Mesenchymal stem cell (in vitro differentiated cells and primary cell): ENCODE results near the gene CD276.

Source experiments
- DNase-seq: peaks from one replicate; pipeline ENCODE4 v3.0.0-alpha.2; 2013
- H2AFZ ChIP-seq: one replicate; pipeline ENCODE4 v1.6.1; 2013; ENCODE audit warnings: low read depth, mild to moderate bottlenecking, control low read depth, inconsistent platforms, low read length, moderate library complexity
- H2AK5ac ChIP-seq: 2 replicates; pipeline ENCODE4 v1.6.1; 2013; ENCODE audit warnings: low read length, moderate library complexity, mild to moderate bottlenecking, inconsistent platforms; ENCODE audit not compliant: severe bottlenecking
- H2BK120ac ChIP-seq: one replicate; pipeline ENCODE4 v1.6.1; 2013; ENCODE audit warnings: low read depth, mild to moderate bottlenecking, inconsistent platforms, low read length, moderate library complexity
- H2BK12ac ChIP-seq, 2 experiments: one replicate each; pipeline ENCODE4 v1.6.1; 2013; ENCODE audit warnings: inconsistent platforms in 2 of 2, low read length in 2 of 2, mild to moderate bottlenecking in 2 of 2, moderate library complexity in 2 of 2, control low read depth in 1 of 2
- H2BK15ac ChIP-seq: one replicate; pipeline ENCODE4 v1.6.1; 2013; ENCODE audit warnings: mild to moderate bottlenecking, low read depth, inconsistent platforms; ENCODE audit not compliant: poor library complexity, severe bottlenecking
- H2BK5ac ChIP-seq: 2 replicates; pipeline ENCODE4 v1.6.1; 2013; ENCODE audit warnings: low read depth, mild to moderate bottlenecking, low read length, control low read depth, inconsistent platforms; ENCODE audit not compliant: poor library complexity, severe bottlenecking
- H3K14ac ChIP-seq, 2 experiments: one replicate each; pipeline ENCODE4 v1.6.1; 2013; ENCODE audit warnings: inconsistent platforms in 2 of 2, low read length in 2 of 2, control low read depth in 1 of 2, mild to moderate bottlenecking in 1 of 2, moderate library complexity in 1 of 2
- H3K18ac ChIP-seq, 2 experiments: one replicate each; pipeline ENCODE4 v1.6.1; 2013; ENCODE audit warnings: inconsistent platforms in 2 of 2, low read length in 2 of 2, control low read depth in 1 of 2, low read depth in 1 of 2, mild to moderate bottlenecking in 1 of 2
- H3K23ac ChIP-seq, 2 experiments: one replicate each; pipeline ENCODE4 v1.6.1; 2013; ENCODE audit warnings: inconsistent platforms in 2 of 2, low read length in 2 of 2, mild to moderate bottlenecking in 2 of 2, moderate library complexity in 2 of 2, control low read depth in 1 of 2
- H3K27ac ChIP-seq: 2 replicates; pipeline ENCODE4 v1.5.1; 2013; ENCODE audit warnings: mild to moderate bottlenecking, moderate library complexity, low read length, control low read depth, inconsistent platforms; ENCODE audit not compliant: poor library complexity, severe bottlenecking
- H3K27me3 ChIP-seq, 2 experiments: 2 replicates each; pipeline versions ENCODE4 v1.6.1 to v1.7.0; 2013; ENCODE audit warnings: low read length in 2 of 2, mild to moderate bottlenecking in 2 of 2, moderate library complexity in 2 of 2, control low read depth in 1 of 2, inconsistent platforms in 1 of 2; ENCODE audit not compliant: control insufficient read depth in 1 of 2, insufficient read depth in 1 of 2
- H3K36me3 ChIP-seq, 2 experiments: 2 replicates each; pipeline versions ENCODE4 v1.6.1 to v1.7.0; 2013; ENCODE audit warnings: low read length in 2 of 2, control low read depth in 1 of 2, inconsistent platforms in 1 of 2, low read depth in 1 of 2, mild to moderate bottlenecking in 1 of 2; ENCODE audit not compliant: insufficient read depth in 2 of 2, control insufficient read depth in 1 of 2
- H3K4ac ChIP-seq, 2 experiments: one replicate each; pipeline ENCODE4 v1.6.1; 2013; ENCODE audit warnings: inconsistent platforms in 2 of 2, low read length in 2 of 2, mild to moderate bottlenecking in 2 of 2, moderate library complexity in 2 of 2, control low read depth in 1 of 2, low read depth in 1 of 2
- H3K4me1 ChIP-seq: 2 replicates; pipeline ENCODE4 v1.6.1; 2013; ENCODE audit warnings: low read depth, low read length, control low read depth; ENCODE audit not compliant: control insufficient read depth, insufficient read depth
- H3K4me2 ChIP-seq: 2 replicates; pipeline ENCODE4 v1.6.1; 2013; ENCODE audit warnings: low read length, mild to moderate bottlenecking, inconsistent platforms; ENCODE audit not compliant: poor library complexity, severe bottlenecking
- H3K4me3 ChIP-seq, 2 experiments: 2 replicates each; pipeline versions ENCODE4 v1.5.1 to v1.7.0; 2013; ENCODE audit warnings: low read length in 2 of 2, mild to moderate bottlenecking in 2 of 2, control low read depth in 1 of 2, low read depth in 1 of 2; ENCODE audit not compliant: insufficient read depth in 1 of 2
- H3K79me1 ChIP-seq: replicated peaks from 2 replicates; pipeline ENCODE4 v1.6.1; 2013; ENCODE audit warnings: mild to moderate bottlenecking, control low read depth, low read length, inconsistent platforms; ENCODE audit not compliant: poor library complexity, severe bottlenecking
- H3K9ac ChIP-seq: 2 replicates; pipeline ENCODE4 v1.7.0; 2013; ENCODE audit warnings: mild to moderate bottlenecking, low read length, moderate library complexity
- H3K9me3 ChIP-seq: 2 replicates; pipeline ENCODE4 v1.7.0; 2013; ENCODE audit warnings: mild to moderate bottlenecking, low read length; ENCODE audit not compliant: control insufficient read depth
- H4K8ac ChIP-seq: one replicate; pipeline ENCODE4 v1.6.1; 2013; ENCODE audit warnings: inconsistent platforms, mild to moderate bottlenecking, low read length, moderate library complexity
- H4K91ac ChIP-seq: one replicate; pipeline ENCODE4 v1.6.1; 2013; ENCODE audit warnings: mild to moderate bottlenecking, low read length, inconsistent platforms
- WGBS: methylation state at CpG from one replicate; pipeline ENCODE4 v1.1.7; 2013; ENCODE audit warnings: mixed read lengths; 5-methylcytosine and 5-hydroxymethylcytosine counted together

Gene CD276

DNA sequence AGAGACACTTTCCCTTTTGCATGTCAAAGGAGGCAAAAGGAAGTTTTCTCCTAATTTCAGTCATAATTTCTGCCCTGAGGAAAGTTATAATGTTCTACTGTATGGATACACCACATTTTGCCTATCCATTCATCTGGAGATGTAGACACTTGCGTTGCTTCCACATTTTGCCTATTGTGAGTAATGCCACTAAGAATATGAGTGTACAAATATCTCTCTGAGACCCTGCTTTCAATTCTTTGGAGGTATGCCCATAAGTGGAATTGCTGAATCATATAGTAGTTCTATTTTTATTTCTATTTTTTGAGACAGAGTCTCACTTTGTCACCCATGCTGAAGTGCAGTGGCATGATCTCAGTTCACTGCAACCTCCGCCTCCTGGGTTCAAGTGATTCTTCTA is 3.6 kb upstream of the CD276 start:
- Histone ChIP-seq H2BK5ac (no peak overlapping the region), H3K18ac (no peak overlapping the region), H3K27me3 (peaks cover 8 to 9% of the 10 kb centered on the region in 2 experiments), H3K4me2 (no peak overlapping the region), H2AFZ (no peak overlapping the region), H3K27ac (no peak overlapping the region), H3K79me1 (peaks cover 4% of the 10 kb centered on the region), H2AK5ac (no peak overlapping the region), H3K9me3 (no peaks in the 10 kb centered on the region), H4K91ac (no peak overlapping the region), H4K8ac (no peak overlapping the region), H3K14ac (no peak overlapping the region), H3K4me1 (peaks cover 5% of the 10 kb centered on the region), H2BK15ac (no peak overlapping the region), H3K4ac (no peak overlapping the region), H3K4me3 (no peak overlapping the region), H2BK12ac (no peak overlapping the region), H3K9ac (no peak overlapping the region), H2BK120ac (no peak overlapping the region), H3K23ac (no peak overlapping the region), H3K36me3 (no peaks in the 10 kb centered on the region)
- WGBS: 91% methylated on average over 1 of the region's 2 CpGs
- DNase-seq: no peak

DNA sequence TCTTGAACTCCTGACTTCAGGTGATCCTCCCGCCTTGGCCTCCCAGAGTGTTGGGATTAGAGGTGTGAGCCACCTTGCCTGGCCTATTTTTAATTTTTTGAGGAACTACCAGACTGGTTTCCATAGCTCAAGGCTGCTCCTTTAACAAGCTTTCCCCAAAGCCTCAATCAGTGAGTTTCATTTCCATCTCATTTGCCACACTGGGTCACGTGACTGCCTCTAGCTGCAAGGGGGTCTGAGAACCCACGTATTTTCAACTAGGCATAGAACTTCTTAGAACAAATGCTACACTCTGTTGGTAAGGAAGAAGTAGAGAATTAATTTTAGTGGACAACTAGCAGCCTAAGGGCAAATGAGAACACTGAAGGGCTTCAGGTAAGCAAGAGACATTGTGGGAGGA is 3.1 kb upstream of the CD276 start:
- no peak for DNase-seq
- H3K18ac ChIP-seq: no peak overlapping the region
- H2BK5ac ChIP-seq: no peak overlapping the region
- H2AK5ac ChIP-seq: no peak overlapping the region
- peaks cover 8% of the 10 kb centered on the region in 2 experiments for H3K27me3 ChIP-seq
- no peak overlapping the region for H3K9ac ChIP-seq
- no peak overlapping the region for H2BK120ac ChIP-seq
- H3K23ac ChIP-seq: no peak overlapping the region
- no peak overlapping the region for H4K91ac ChIP-seq
- H3K4me3 ChIP-seq: no peak overlapping the region
- H3K9me3 ChIP-seq: no peaks in the 10 kb centered on the region
- no peak overlapping the region for H2BK15ac ChIP-seq
- H4K8ac ChIP-seq: no peak overlapping the region
- no peak overlapping the region for H3K27ac ChIP-seq
- no peaks in the 10 kb centered on the region for H3K36me3 ChIP-seq
- no peak overlapping the region for H2AFZ ChIP-seq
- peaks cover 9% of the 10 kb centered on the region for H3K4me1 ChIP-seq
- no peak overlapping the region for H3K4ac ChIP-seq
- H3K79me1 ChIP-seq: peaks cover 6% of the 10 kb centered on the region
- no peak overlapping the region for H3K4me2 ChIP-seq
- H2BK12ac ChIP-seq: no peak overlapping the region
- 84% methylated on average over 3 of the region's 3 CpGs for WGBS
- no peak overlapping the region for H3K14ac ChIP-seq

DNA sequence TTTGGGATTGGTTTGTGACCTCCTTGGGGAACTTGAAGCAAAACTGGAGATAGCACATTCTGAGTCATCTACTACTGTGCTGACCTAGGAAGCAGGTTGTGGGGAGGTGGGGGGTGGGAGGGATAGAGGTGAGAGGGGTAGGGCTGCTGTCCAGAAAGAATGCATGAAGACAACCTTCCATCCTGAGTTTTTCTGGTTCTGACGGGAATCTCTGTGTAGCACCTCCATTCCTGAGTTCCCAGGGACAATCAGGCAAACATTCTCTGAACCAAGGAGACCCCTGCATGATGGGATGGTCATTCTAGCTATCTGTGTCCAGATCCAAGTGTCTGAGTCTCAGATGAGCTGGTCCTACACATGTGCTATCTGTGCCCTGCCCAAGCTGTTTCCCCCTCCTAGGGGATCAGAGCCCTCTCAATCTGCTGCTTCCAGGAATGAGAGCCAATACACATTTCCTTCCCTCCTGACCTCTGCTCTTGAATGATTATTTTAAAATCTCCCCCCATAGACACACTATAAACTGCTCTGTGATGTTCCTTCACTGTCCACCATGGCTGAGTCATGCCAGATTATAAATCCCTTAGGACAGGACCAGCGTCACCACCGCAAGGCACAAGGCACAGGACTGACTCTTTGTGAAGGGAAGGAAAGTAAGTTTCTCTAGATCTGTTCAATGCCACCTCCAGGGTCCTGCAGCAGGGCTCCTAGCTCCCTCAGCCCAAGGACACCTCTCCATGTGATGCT is 2.2 kb upstream of the CD276 start:
- Histone ChIP-seq H2BK120ac (no peak overlapping the region), H3K27me3 (peaks cover 0 to 4% of the 10 kb centered on the region in 2 experiments), H3K4me2 (no peak overlapping the region), H2AFZ (no peak overlapping the region), H3K4me3 (no peak overlapping the region), H3K9me3 (no peaks in the 10 kb centered on the region), H3K36me3 (peaks cover 0 to under 1% of the 10 kb centered on the region in 2 experiments), H3K23ac (peak overlapping the region in 1 of 2 experiments; percentile 96), H3K27ac (no peak overlapping the region), H4K91ac (peak overlapping the region; percentile 15), H2BK12ac (peak overlapping the region in 1 of 2 experiments; percentile 83), H3K79me1 (peaks cover 7% of the 10 kb centered on the region), H3K4ac (peak overlapping the region in 1 of 2 experiments; percentile 65), H4K8ac (no peak overlapping the region), H3K4me1 (peaks cover 16% of the 10 kb centered on the region), H3K14ac (peak overlapping the region in 1 of 2 experiments; percentile 82), H3K18ac (no peak overlapping the region), H3K9ac (no peak overlapping the region), H2BK15ac (no peak overlapping the region), H2AK5ac (no peak overlapping the region), H2BK5ac (no peak overlapping the region)
- 49% methylated on average over 3 of the region's 3 CpGs for WGBS
- peak; percentile 77 for DNase-seq

DNA sequence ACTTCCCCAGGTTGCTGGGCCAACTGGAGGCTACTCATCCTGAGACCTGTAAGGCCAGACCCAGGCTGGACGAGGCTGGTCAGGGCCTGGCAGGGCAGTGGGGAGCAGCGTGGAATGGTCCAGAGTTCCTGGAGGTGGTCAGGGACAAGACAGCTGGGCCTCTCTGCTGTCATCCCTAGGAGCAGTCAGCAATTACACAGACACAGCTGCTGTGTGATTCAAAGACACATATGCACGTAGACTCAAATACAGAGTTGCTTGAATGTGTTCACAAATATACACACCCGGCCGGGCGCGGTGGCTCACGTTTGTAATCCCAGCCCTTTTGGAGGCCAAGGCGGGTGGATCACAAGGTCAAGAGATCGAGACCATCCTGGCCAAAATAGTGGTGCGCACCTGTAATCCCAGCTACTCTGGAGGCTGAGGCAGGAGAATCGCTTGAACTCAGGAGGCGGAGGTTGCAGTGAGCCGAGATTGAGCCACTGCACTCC is 1.5 kb upstream of the CD276 start:
- no peak overlapping the region for H2BK120ac ChIP-seq
- peak overlapping the region in 1 of 2 experiments; percentile 82 for H3K14ac ChIP-seq
- H3K4me2 ChIP-seq: no peak overlapping the region
- H2BK5ac ChIP-seq: no peak overlapping the region
- H3K9ac ChIP-seq: no peak overlapping the region
- 86% methylated on average over 14 of the region's 14 CpGs for WGBS
- H3K27me3 ChIP-seq: peaks cover 0 to 4% of the 10 kb centered on the region in 2 experiments
- H3K36me3 ChIP-seq: peaks cover 0 to 3% of the 10 kb centered on the region in 2 experiments
- no peak overlapping the region for H3K27ac ChIP-seq
- H2BK12ac ChIP-seq: peak overlapping the region in 1 of 2 experiments; percentile 83
- H2AFZ ChIP-seq: no peak overlapping the region
- no peak overlapping the region for H2AK5ac ChIP-seq
- peak overlapping the region; percentile 15 for H4K91ac ChIP-seq
- no peak for DNase-seq
- no peak overlapping the region for H3K18ac ChIP-seq
- peaks cover 7% of the 10 kb centered on the region for H3K79me1 ChIP-seq
- H3K4me1 ChIP-seq: peaks cover 23% of the 10 kb centered on the region
- no peaks in the 10 kb centered on the region for H3K9me3 ChIP-seq
- no peak overlapping the region for H4K8ac ChIP-seq
- peak overlapping the region in 1 of 2 experiments; percentile 96 for H3K23ac ChIP-seq
- H3K4me3 ChIP-seq: no peak overlapping the region
- H2BK15ac ChIP-seq: no peak overlapping the region
- H3K4ac ChIP-seq: peak overlapping the region in 1 of 2 experiments; percentile 65
